Measurements from ENCODE around the gene LAMA2. TPM values are rescaled to one million over a fixed set of nuclear protein-coding genes. Genes with fewer than 3 reads are reported as not detected.

LAMA2 gene
- total and polyA plus RNA-seq, 2 experiments from 2014 or later, result 11.1 to 57.5 TPM

GRCh38 chr6:129287231-129288177 lies 404.6 kb downstream of the LAMA2 start:
- 90% methylated on average over 7 of the region's 7 CpGs for WGBS (ENCODE audit: low lambda C conversion rate, missing lambda C conversion rate)
- no peak for DNase-seq (ENCODE audit: low spot score)
- Histone ChIP-seq H3K4me1 (ENCODE audit: insufficient read depth) (no peaks in the 10 kb centered on the region), H3K27me3 (no peaks in the 10 kb centered on the region), H3K36me3 (replicated peaks; ENCODE audit: insufficient read depth, low read depth) (no peaks in the 10 kb centered on the region), H2AFZ (no peak overlapping the region), H3K79me2 (no peaks in the 10 kb centered on the region), H3K4me3 (no peak overlapping the region), H4K20me1 (ENCODE audit: insufficient read depth, poor library complexity, severe bottlenecking) (no peaks in the 10 kb centered on the region), H3K27ac (no peak overlapping the region), H3K9me2 (replicated peaks; ENCODE audit: insufficient read depth) (no peaks in the 10 kb centered on the region), H3K4me2 (no peak overlapping the region), H3K9me3 (ENCODE audit: low read depth) (no peaks in the 10 kb centered on the region)
- no peak for TF ChIP-seq CTCF (IDR thresholded peaks at IDR 0.05; ENCODE audit: poor library complexity)
- no peak for TF ChIP-seq EZH2 (IDR thresholded peaks at IDR 0.05; ENCODE audit: borderline replicate concordance)

- H3K9me2 ChIP-seq (replicated peaks; ENCODE audit: insufficient read depth), result no peaks in the 10 kb centered on the region
- DNase-seq (ENCODE audit: low spot score), result no peak
- WGBS (ENCODE audit: low lambda C conversion rate, missing lambda C conversion rate), result 100% methylated on average over 1 of the region's 1 CpG
Observed at GRCh38 chr6:129289442-129289841, 406.5 kb downstream of the LAMA2 start.

DNA sequence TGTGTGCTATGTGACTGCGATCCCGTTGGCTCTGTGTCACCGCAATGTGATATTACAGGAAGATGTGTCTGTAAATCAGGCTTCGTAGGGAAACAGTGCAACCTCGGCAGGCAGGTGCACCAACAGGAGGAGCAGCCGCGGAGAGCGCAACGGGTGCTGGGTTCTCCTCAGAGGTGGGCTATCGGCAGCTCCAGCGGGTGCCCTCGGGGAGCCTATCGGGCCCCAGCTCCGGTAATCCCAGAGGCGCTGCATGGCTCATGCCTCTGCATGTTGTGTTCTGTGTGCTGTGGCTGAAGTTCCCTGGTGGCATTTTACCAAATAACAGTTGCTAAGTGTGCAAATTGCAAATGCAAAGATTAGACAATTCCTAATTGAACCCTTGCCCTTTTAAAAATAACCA lies 409.9 kb downstream of the LAMA2 start:
- Histone ChIP-seq H3K4me1 (ENCODE audit: insufficient read depth) (no peaks in the 10 kb centered on the region), H4K20me1 (ENCODE audit: insufficient read depth, poor library complexity, severe bottlenecking) (no peaks in the 10 kb centered on the region), H3K27me3 (no peaks in the 10 kb centered on the region), H3K36me3 (replicated peaks; ENCODE audit: insufficient read depth, low read depth) (no peaks in the 10 kb centered on the region), H3K4me3 (no peak overlapping the region), H2AFZ (no peak overlapping the region), H3K27ac (no peak overlapping the region), H3K9me3 (ENCODE audit: low read depth) (no peaks in the 10 kb centered on the region), H3K9me2 (replicated peaks; ENCODE audit: insufficient read depth) (no peaks in the 10 kb centered on the region), H3K4me2 (no peak overlapping the region), H3K79me2 (no peaks in the 10 kb centered on the region)
- no peak for DNase-seq (ENCODE audit: low spot score)
- TF ChIP-seq CTCF (IDR thresholded peaks at IDR 0.05; ENCODE audit: poor library complexity), result no peak
- 94% methylated on average over 15 of the region's 15 CpGs for WGBS (ENCODE audit: low lambda C conversion rate, missing lambda C conversion rate)

More at GRCh38 chr6:129289442-129289841, 406.5 kb downstream of the LAMA2 start:
- Histone ChIP-seq H4K20me1 (ENCODE audit: insufficient read depth, poor library complexity, severe bottlenecking) (no peaks in the 10 kb centered on the region), H3K27ac (no peak overlapping the region), H3K27me3 (no peaks in the 10 kb centered on the region), H3K4me3 (no peak overlapping the region), H3K79me2 (no peaks in the 10 kb centered on the region), H3K4me2 (no peak overlapping the region), H3K9me3 (ENCODE audit: low read depth) (no peaks in the 10 kb centered on the region), H3K4me1 (ENCODE audit: insufficient read depth) (no peaks in the 10 kb centered on the region), H2AFZ (no peak overlapping the region), H3K36me3 (replicated peaks; ENCODE audit: insufficient read depth, low read depth) (no peaks in the 10 kb centered on the region)
- TF ChIP-seq EZH2phosphoT487 (IDR thresholded peaks at IDR 0.05; ENCODE audit: low read depth, severe bottlenecking, unreplicated experiment) (no peak), CTCF (IDR thresholded peaks at IDR 0.05; ENCODE audit: poor library complexity) (no peak), EZH2 (IDR thresholded peaks at IDR 0.05; ENCODE audit: borderline replicate concordance) (no peak)
